ENCODE data around the gene SMIM36.
"Not testable (repeated sequence)": the region's sequence is repeated elsewhere in the genome, so short reads cannot be mapped to it uniquely, and the experiment has no call there.

SMIM36 gene

GRCh38 chr17:55431914-55432313 is 79.3 kb downstream of the SMIM36 start:
- H3K27ac ChIP-seq (ENCODE audit: low read length); H3K9me3 ChIP-seq (ENCODE audit: control insufficient read depth in 1 of 2, low read length in 2 of 2); H3K4me3 ChIP-seq (ENCODE audit: low read depth in 1 of 2, low read length in 2 of 2); H3K27me3 ChIP-seq (ENCODE audit: low read depth, low read length); H3K36me3 ChIP-seq (ENCODE audit: control insufficient read depth in 1 of 2, insufficient read depth in 2 of 2, low read length in 2 of 2): not testable (repeated sequence)
- H3K4me1 ChIP-seq (ENCODE audit: control insufficient read depth in 1 of 2, insufficient read depth in 2 of 2, low read length in 2 of 2): peaks cover 13 to 21% of the 10 kb centered on the region in 2 donors

- Histone ChIP-seq H3K9me3 (ENCODE audit: control insufficient read depth in 1 of 2, low read length in 2 of 2) (no peaks in the 10 kb centered on the region), H3K4me3 (ENCODE audit: low read depth in 1 of 2, low read length in 2 of 2) (no peak overlapping the region), H3K4me1 (ENCODE audit: control insufficient read depth in 1 of 2, insufficient read depth in 2 of 2, low read length in 2 of 2) (peaks cover 13 to 16% of the 10 kb centered on the region in 2 donors), H3K36me3 (ENCODE audit: control insufficient read depth in 1 of 2, insufficient read depth in 2 of 2, low read length in 2 of 2) (no peaks in the 10 kb centered on the region), H3K27ac (ENCODE audit: low read length) (no peak overlapping the region), H3K27me3 (ENCODE audit: low read depth, low read length) (no peaks in the 10 kb centered on the region)
These were observed 80.5 kb downstream of the SMIM36 start for GRCh38 chr17:55430541-55431288.

- Histone ChIP-seq H3K9me3 (ENCODE audit: control insufficient read depth in 1 of 2, low read length in 2 of 2) (no peaks in the 10 kb centered on the region), H3K4me1 (ENCODE audit: control insufficient read depth in 1 of 2, insufficient read depth in 2 of 2, low read length in 2 of 2) (peaks cover 5 to 9% of the 10 kb centered on the region in 2 donors), H3K27ac (ENCODE audit: low read length) (no peak overlapping the region), H3K36me3 (ENCODE audit: control insufficient read depth in 1 of 2, insufficient read depth in 2 of 2, low read length in 2 of 2) (no peaks in the 10 kb centered on the region), H3K4me3 (ENCODE audit: low read depth in 1 of 2, low read length in 2 of 2) (no peak overlapping the region), H3K27me3 (ENCODE audit: low read depth, low read length) (no peaks in the 10 kb centered on the region)
These were observed 83.7 kb downstream of the SMIM36 start for GRCh38 chr17:55427587-55427882.

- H3K27ac ChIP-seq (ENCODE audit: low read length): no peak overlapping the region
- peaks cover 3 to 12% of the 10 kb centered on the region in 2 donors for H3K4me1 ChIP-seq (ENCODE audit: control insufficient read depth in 1 of 2, insufficient read depth in 2 of 2, low read length in 2 of 2)
- no peaks in the 10 kb centered on the region for H3K9me3 ChIP-seq (ENCODE audit: control insufficient read depth in 1 of 2, low read length in 2 of 2)
- no peak overlapping the region for H3K4me3 ChIP-seq (ENCODE audit: low read depth in 1 of 2, low read length in 2 of 2)
- no peaks in the 10 kb centered on the region for H3K27me3 ChIP-seq (ENCODE audit: low read depth, low read length)
- H3K36me3 ChIP-seq (ENCODE audit: control insufficient read depth in 1 of 2, insufficient read depth in 2 of 2, low read length in 2 of 2): no peaks in the 10 kb centered on the region
These were observed 84.2 kb downstream of the SMIM36 start for GRCh38 chr17:55426851-55427586.

- H3K4me3 ChIP-seq (ENCODE audit: low read depth in 1 of 2, low read length in 2 of 2): no peak overlapping the region
These were observed 86.2 kb downstream of the SMIM36 start for GRCh38 chr17:55424893-55425540.

GRCh38 chr17:55423535-55423934 is 87.7 kb downstream of the SMIM36 start:
- Histone ChIP-seq H3K27me3 (ENCODE audit: low read depth, low read length) (no peaks in the 10 kb centered on the region), H3K4me1 (ENCODE audit: control insufficient read depth in 1 of 2, insufficient read depth in 2 of 2, low read length in 2 of 2) (peaks cover 0 to 23% of the 10 kb centered on the region in 2 donors), H3K36me3 (ENCODE audit: control insufficient read depth in 1 of 2, insufficient read depth in 2 of 2, low read length in 2 of 2) (no peaks in the 10 kb centered on the region), H3K4me3 (ENCODE audit: low read depth in 1 of 2, low read length in 2 of 2) (no peak overlapping the region), H3K27ac (ENCODE audit: low read length) (no peak overlapping the region), H3K9me3 (ENCODE audit: control insufficient read depth in 1 of 2, low read length in 2 of 2) (no peaks in the 10 kb centered on the region)

More at GRCh38 chr17:55424893-55425540, 86.2 kb downstream of the SMIM36 start:
- no peaks in the 10 kb centered on the region for H3K27me3 ChIP-seq (ENCODE audit: low read depth, low read length)
- no peak overlapping the region for H3K27ac ChIP-seq (ENCODE audit: low read length)
- no peaks in the 10 kb centered on the region for H3K36me3 ChIP-seq (ENCODE audit: control insufficient read depth in 1 of 2, insufficient read depth in 2 of 2, low read length in 2 of 2)
- peaks cover 0 to 12% of the 10 kb centered on the region in 2 donors for H3K4me1 ChIP-seq (ENCODE audit: control insufficient read depth in 1 of 2, insufficient read depth in 2 of 2, low read length in 2 of 2)
- H3K9me3 ChIP-seq (ENCODE audit: control insufficient read depth in 1 of 2, low read length in 2 of 2): no peaks in the 10 kb centered on the region

GRCh38 chr17:55422828-55423164 is 88.5 kb downstream of the SMIM36 start:
- not testable (repeated sequence) for H3K36me3 ChIP-seq (ENCODE audit: control insufficient read depth in 1 of 2, insufficient read depth in 2 of 2, low read length in 2 of 2); H3K9me3 ChIP-seq (ENCODE audit: control insufficient read depth in 1 of 2, low read length in 2 of 2); H3K4me3 ChIP-seq (ENCODE audit: low read depth in 1 of 2, low read length in 2 of 2); H3K27me3 ChIP-seq (ENCODE audit: low read depth, low read length); H3K27ac ChIP-seq (ENCODE audit: low read length)
- peaks cover 0 to 23% of the 10 kb centered on the region in 2 donors for H3K4me1 ChIP-seq (ENCODE audit: control insufficient read depth in 1 of 2, insufficient read depth in 2 of 2, low read length in 2 of 2)

GRCh38 chr17:55421179-55421934 is 89.9 kb downstream of the SMIM36 start, which contains the start of gene MMD:
TSS of gene MMD (minus strand) at chr17:55421835. CDS start at chr17:55421695, 140 bp downstream.
- peaks cover 0 to 29% of the 10 kb centered on the region in 2 donors for H3K4me1 ChIP-seq (ENCODE audit: control insufficient read depth in 1 of 2, insufficient read depth in 2 of 2, low read length in 2 of 2)
- H3K4me3 ChIP-seq (ENCODE audit: low read depth in 1 of 2, low read length in 2 of 2): peak within 1 kb of the TSS; percentile 60 to 87
- H3K9me3 ChIP-seq (ENCODE audit: control insufficient read depth in 1 of 2, low read length in 2 of 2): no peaks in the 10 kb centered on the region
- H3K27me3 ChIP-seq (ENCODE audit: low read depth, low read length): no peaks in the 10 kb centered on the region
- peak within 1 kb of the TSS; percentile 55 for H3K27ac ChIP-seq (ENCODE audit: low read length)
- H3K36me3 ChIP-seq (ENCODE audit: control insufficient read depth in 1 of 2, insufficient read depth in 2 of 2, low read length in 2 of 2): no peaks in the 10 kb centered on the region

- H3K27me3 ChIP-seq (ENCODE audit: low read depth, low read length): no peaks in the 10 kb centered on the region
- H3K27ac ChIP-seq (ENCODE audit: low read length): peak overlapping the region; percentile 55
- no peaks in the 10 kb centered on the region for H3K9me3 ChIP-seq (ENCODE audit: control insufficient read depth in 1 of 2, low read length in 2 of 2)
- H3K4me1 ChIP-seq (ENCODE audit: control insufficient read depth in 1 of 2, insufficient read depth in 2 of 2, low read length in 2 of 2): peaks cover 0 to 34% of the 10 kb centered on the region in 2 donors
- H3K4me3 ChIP-seq (ENCODE audit: low read depth in 1 of 2, low read length in 2 of 2): peak overlapping the region; percentile 60 to 87
- no peaks in the 10 kb centered on the region for H3K36me3 ChIP-seq (ENCODE audit: control insufficient read depth in 1 of 2, insufficient read depth in 2 of 2, low read length in 2 of 2)
These were observed 90.5 kb downstream of the SMIM36 start for GRCh38 chr17:55420776-55421178.

GRCh38 chr17:55420067-55420775 is 91.0 kb downstream of the SMIM36 start:
- peak overlapping the region; percentile 60 to 87 for H3K4me3 ChIP-seq (ENCODE audit: low read depth in 1 of 2, low read length in 2 of 2)
- H3K9me3 ChIP-seq (ENCODE audit: control insufficient read depth in 1 of 2, low read length in 2 of 2): no peaks in the 10 kb centered on the region
- no peaks in the 10 kb centered on the region for H3K36me3 ChIP-seq (ENCODE audit: control insufficient read depth in 1 of 2, insufficient read depth in 2 of 2, low read length in 2 of 2)
- no peaks in the 10 kb centered on the region for H3K27me3 ChIP-seq (ENCODE audit: low read depth, low read length)
- peak overlapping the region; percentile 55 for H3K27ac ChIP-seq (ENCODE audit: low read length)
- peaks cover 0 to 38% of the 10 kb centered on the region in 2 donors for H3K4me1 ChIP-seq (ENCODE audit: control insufficient read depth in 1 of 2, insufficient read depth in 2 of 2, low read length in 2 of 2)

Measured in muscle layer of duodenum (tissue), 2 donors.